Placental epithelial cell (primary cell): Measurements from ENCODE around the gene GJB5. TPM values are rescaled to one million over a fixed set of nuclear protein-coding genes. Genes with fewer than 3 reads are reported as not detected.

Experiments used
- total RNA-seq: library from RNA; depleted of rRNA; stranded (reverse); fragments of >200 nt; gene quantifications from 2 replicates; pipeline ENCODE4 v1.2.3, GENCODE V29; 2012

The GJB5 gene
- 42.8 and 56.9 TPM in 2 replicates for total RNA-seq

DNA sequence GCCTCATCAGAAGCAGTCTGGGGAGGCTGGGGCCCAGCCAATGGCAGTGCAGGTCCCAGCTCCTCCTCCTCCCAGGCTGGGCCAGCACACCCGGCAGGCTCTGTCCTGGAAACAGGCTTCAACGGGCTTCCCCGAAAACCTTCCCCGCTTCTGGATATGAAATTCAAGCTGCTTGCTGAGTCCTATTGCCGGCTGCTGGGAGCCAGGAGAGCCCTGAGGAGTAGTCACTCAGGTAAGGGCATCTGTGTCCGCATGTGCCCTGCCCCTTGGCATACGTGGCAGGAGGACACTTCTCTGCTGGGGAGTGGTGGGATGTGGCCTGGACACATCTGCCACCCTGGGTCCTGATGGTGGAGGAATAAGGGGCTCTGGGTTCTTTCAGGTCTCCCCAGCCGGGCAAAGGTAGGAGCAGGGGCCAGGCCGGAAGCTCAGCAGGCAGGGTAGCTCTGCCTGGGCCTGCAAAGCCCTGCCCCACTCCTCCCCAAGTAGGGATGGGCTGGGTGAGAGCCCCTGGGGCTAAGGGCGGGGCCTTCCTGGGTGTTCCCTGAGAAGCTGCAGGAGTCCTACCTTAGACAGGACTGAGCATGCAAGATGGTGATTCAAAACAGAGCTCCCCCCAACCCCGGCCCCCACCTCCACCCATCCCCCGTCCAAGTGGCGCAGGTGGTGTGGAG is at the start of gene GJB5:
TSS of gene GJB5 (plus strand) at position 84 of the 674 bp plus-strand sequence. CDS start 2,284 bp downstream, outside the sequence.

DNA sequence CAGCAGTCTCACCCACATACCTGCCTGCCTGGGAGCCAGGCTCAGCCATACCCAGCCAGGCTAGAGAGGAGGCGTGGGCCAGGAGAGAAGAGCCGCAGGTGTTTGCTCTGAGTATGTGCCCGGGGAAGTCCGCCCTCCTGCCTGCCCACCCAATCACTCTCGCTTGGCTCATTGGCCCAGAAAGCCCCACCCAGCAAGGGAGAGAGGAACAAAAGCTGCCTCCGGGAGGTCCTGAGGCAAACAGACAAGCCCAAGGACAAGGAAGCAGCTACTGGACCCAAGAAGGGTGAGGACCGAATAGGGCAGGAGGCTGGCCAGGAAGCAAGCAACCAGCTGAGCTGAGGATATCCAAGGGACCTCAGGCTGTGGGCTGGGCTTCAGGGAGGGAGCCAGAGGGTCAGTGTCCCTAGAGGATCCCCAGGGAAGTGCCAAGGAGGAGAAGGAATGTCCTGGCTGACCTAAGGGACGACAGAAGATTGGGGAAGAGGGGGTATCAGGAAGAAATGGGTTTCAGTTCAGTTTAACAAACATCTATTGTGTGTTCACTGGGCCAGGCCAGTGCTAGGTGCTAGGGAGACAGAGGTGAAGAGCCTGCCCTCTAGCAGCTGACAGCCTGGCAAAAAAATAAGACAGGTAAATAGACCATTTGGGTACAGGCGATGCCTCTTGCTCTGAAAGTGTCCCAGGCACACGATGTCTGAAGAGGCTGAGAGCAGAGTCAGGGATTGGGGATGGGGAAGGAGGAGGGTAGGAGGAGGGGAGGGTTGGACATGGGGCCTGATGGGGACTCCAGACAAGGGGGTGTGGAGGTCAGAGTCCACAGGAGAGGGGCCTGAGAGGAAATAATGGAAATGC is 4.9 kb downstream of the GJB5 start, which contains the start of gene GJB4:
TSS of gene GJB4 (plus strand) at position 238 of the 855 bp plus-strand sequence. CDS start 1,515 bp downstream, outside the sequence.

DNA sequence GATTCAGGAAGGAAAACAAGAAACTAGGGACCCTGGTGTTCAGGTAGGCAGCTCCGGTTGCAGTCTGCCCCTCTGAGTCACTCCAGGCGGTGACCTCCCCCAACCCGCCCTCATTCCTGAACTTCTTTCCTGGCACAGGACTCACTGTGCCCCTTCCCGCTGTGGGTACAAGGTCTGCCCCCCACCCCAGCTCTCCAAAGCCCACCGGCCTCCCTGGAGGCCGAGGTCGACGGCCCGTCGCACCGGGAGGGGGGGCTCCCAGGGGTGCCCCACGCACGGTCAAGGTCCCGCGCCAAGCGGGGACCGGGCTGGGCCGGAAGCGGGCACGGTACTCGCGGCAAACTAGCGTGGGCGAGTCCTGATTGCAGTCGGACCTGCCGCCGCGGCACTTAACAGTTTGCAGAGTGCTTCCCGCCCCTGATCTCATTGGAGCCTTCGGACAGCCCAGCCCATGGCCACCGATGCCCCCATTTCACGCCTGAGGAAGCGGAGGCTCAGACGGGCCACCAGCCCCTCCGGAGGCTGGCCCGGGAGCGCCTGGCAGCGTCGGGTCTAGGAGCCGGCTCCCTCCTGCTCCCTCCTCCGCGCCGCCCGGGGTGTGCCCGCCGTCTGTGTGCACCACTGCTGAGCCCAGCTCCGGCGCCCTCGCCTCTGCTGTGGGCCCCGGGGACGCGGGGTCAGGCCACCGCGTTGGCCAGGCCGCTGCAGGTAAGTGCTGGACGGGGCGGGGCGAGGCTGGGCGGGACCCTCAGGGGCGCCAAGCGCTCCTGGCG is 26.4 kb downstream of the GJB5 start, which contains the start of gene GJB3:
TSS of gene GJB3 (plus strand) at position 144 of the 773 bp plus-strand sequence. CDS start 3,549 bp downstream, outside the sequence.

DNA sequence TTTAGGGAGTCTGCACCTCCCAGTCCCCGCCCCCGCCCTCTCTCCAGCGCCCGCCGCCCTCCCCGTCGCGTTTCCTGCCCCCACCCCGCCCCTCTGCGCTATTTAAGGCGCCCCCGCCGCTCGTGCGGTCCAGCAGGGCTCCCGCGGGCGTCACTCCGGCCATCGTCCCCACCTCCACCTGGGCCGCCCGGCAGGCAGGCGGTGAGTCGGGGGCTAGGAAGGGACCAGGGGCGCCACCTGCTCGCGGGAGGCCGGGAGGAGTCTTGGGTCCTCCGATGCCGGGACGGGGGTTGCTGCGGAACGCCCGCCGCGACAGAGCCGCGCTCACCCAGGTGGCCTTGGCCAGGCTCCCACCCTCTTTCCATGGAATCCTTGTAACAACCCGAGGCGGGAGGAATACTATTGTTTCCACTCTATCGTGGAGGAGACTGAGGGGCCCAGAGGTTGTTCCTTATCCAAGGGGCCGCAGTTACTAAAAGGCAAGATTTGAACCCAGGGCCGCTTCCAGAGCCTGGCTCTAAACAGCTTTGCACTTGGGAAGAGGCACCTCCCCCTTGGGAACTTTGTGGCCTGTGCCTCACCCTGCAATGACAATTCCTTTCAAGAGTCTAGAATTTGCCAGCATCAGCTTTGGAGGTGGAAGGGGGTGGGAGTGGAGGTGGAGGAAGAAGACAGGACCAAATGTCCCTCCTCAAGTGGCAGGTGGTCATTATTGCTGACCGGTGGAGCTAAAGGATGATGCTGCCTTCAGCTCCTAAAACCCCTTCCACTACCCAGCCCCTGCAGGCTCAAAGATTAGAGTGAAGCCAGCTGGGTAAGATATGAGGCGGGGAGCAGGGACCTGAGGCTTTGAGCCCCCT is 38.3 kb downstream of the GJB5 start, which contains the start of gene GJA4:
TSS of gene GJA4 (plus strand) at position 132 of the 860 bp plus-strand sequence. CDS start 1,215 bp downstream, outside the sequence.

Other genes with a start within 250 kb of the GJB5 start
- gene GJB4, start 4.7 kb downstream of the GJB5 start, total RNA-seq, result 1.6 and 1.7 TPM in 2 replicates
- 106 and 178 TPM in 2 replicates for gene GJB3, start 26.2 kb downstream of the GJB5 start, total RNA-seq
- 0.11 TPM in 1 of 2 replicates, not detected in the other for gene GJA4, start 38.0 kb downstream of the GJB5 start, total RNA-seq
- 15.3 and 25.7 TPM in 2 replicates for gene SMIM12, start 104.7 kb downstream of the GJB5 start, total RNA-seq
- gene DLGAP3, start 174.6 kb downstream of the GJB5 start, total RNA-seq, result under 0.01 TPM in 2 replicates
- gene TMEM35B, start 230.3 kb downstream of the GJB5 start, total RNA-seq, result 13.0 and 15.9 TPM in 2 replicates